ENCODE measurements around the gene MPPED2.

The MPPED2 gene

GRCh38 chr11:30479899-30480298 lies 106.3 kb downstream of the MPPED2 start:
- Histone ChIP-seq H3K36me3 (ENCODE audit: control insufficient read depth, insufficient read depth, low read length) (no peaks in the 10 kb centered on the region), H3K27me3 (ENCODE audit: control insufficient read depth, insufficient read depth, low read length) (no peaks in the 10 kb centered on the region), H3K4me1 (ENCODE audit: control insufficient read depth, insufficient read depth, low read length) (peaks cover 36% of the 10 kb centered on the region), H3K9ac (ENCODE audit: low read depth, low read length) (no peak overlapping the region), H3K4me3 (ENCODE audit: low read depth, low read length) (no peak overlapping the region), H3K9me3 (ENCODE audit: control insufficient read depth, insufficient read depth, low read length) (no peaks in the 10 kb centered on the region)

- Histone ChIP-seq H3K36me3 (ENCODE audit: control insufficient read depth, insufficient read depth, low read length) (no peaks in the 10 kb centered on the region), H3K4me3 (ENCODE audit: low read depth, low read length) (no peak overlapping the region), H3K27me3 (ENCODE audit: control insufficient read depth, insufficient read depth, low read length) (no peaks in the 10 kb centered on the region), H3K9ac (ENCODE audit: low read depth, low read length) (no peak overlapping the region), H3K9me3 (ENCODE audit: control insufficient read depth, insufficient read depth, low read length) (no peaks in the 10 kb centered on the region), H3K4me1 (ENCODE audit: control insufficient read depth, insufficient read depth, low read length) (peaks cover 36% of the 10 kb centered on the region)
Observed at GRCh38 chr11:30478923-30479322, 107.2 kb downstream of the MPPED2 start.

GRCh38 chr11:30477061-30477460 lies 109.1 kb downstream of the MPPED2 start:
- no peak overlapping the region for H3K9ac ChIP-seq (ENCODE audit: low read depth, low read length)
- no peaks in the 10 kb centered on the region for H3K27me3 ChIP-seq (ENCODE audit: control insufficient read depth, insufficient read depth, low read length)
- no peaks in the 10 kb centered on the region for H3K36me3 ChIP-seq (ENCODE audit: control insufficient read depth, insufficient read depth, low read length)
- no peak overlapping the region for H3K4me3 ChIP-seq (ENCODE audit: low read depth, low read length)
- peaks cover 34% of the 10 kb centered on the region for H3K4me1 ChIP-seq (ENCODE audit: control insufficient read depth, insufficient read depth, low read length)
- no peaks in the 10 kb centered on the region for H3K9me3 ChIP-seq (ENCODE audit: control insufficient read depth, insufficient read depth, low read length)

DNA sequence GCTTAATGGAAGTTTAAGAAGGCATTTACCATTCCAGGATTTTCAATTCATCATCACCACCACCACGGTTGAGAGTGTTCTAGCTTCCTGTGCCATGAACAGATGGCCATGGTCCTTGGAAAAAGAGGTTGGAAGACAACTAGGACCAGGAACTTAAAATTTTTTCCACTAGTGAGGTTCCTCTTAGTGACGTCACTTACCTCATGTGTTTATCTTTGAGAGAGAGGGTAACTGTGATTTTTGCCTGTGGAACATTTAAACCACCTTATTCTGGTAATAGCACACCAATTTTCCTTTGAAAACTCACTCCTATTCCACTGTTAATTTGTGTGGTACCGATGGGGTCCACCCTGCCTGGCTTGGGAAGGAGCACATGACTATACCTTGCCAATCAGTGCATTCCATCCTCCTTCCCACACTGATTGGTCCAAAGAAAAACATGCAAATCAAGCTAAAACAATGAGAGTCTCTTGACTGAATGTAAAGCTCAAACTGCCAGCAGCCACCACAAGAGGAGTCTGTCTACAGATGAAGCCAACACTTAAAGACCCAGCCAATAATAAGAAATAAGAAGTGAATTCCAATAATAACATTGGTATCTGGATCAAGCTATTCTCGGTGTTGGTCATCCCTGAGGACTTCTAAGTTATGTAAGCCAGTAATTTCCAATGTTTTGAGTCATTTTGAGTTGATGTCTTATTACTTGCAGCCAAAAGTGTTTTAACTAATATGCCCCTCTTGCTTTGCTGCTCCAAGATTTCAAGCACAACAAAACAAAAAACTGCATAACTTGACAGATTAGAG lies 111.8 kb downstream of the MPPED2 start:
- H3K4me1 ChIP-seq (ENCODE audit: control insufficient read depth, insufficient read depth, low read length) = peaks cover 8% of the 10 kb centered on the region

DNA sequence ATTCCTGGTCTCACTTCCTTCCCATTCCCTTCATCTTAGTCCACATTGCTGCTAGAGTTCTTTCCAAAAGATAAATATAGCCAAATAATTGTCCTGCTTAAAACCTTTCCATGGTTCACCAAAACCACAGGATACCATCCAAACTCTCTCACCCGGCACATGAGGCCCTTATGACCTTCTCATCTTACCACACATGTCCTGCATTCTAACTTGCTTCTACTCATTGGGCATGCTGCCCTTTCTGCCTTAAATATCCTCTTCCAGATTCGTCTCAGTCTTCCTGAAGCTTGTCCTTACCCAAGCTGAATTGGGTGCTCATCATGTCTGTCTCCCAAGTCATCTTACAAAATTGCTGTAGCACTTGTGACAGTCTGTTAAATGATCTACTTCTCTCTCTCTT lies 114.9 kb downstream of the MPPED2 start:
- H3K4me1 ChIP-seq (ENCODE audit: control insufficient read depth, insufficient read depth, low read length) = no peaks in the 10 kb centered on the region
- H3K9me3 ChIP-seq (ENCODE audit: control insufficient read depth, insufficient read depth, low read length) = no peaks in the 10 kb centered on the region
- no peaks in the 10 kb centered on the region for H3K36me3 ChIP-seq (ENCODE audit: control insufficient read depth, insufficient read depth, low read length)
- H3K4me3 ChIP-seq (ENCODE audit: low read depth, low read length) = no peak overlapping the region
- H3K9ac ChIP-seq (ENCODE audit: low read depth, low read length) = no peak overlapping the region
- H3K27me3 ChIP-seq (ENCODE audit: control insufficient read depth, insufficient read depth, low read length) = no peaks in the 10 kb centered on the region

More for the DNA sequence above, 111.8 kb downstream of the MPPED2 start:
- Histone ChIP-seq H3K27me3 (ENCODE audit: control insufficient read depth, insufficient read depth, low read length) (no peaks in the 10 kb centered on the region), H3K4me3 (ENCODE audit: low read depth, low read length) (no peak overlapping the region), H3K9me3 (ENCODE audit: control insufficient read depth, insufficient read depth, low read length) (no peaks in the 10 kb centered on the region), H3K36me3 (ENCODE audit: control insufficient read depth, insufficient read depth, low read length) (no peaks in the 10 kb centered on the region), H3K9ac (ENCODE audit: low read depth, low read length) (no peak overlapping the region)

- H3K36me3 ChIP-seq (ENCODE audit: control insufficient read depth, insufficient read depth, low read length) = no peaks in the 10 kb centered on the region
- H3K9me3 ChIP-seq (ENCODE audit: control insufficient read depth, insufficient read depth, low read length) = no peaks in the 10 kb centered on the region
- no peak overlapping the region for H3K4me3 ChIP-seq (ENCODE audit: low read depth, low read length)
Observed at GRCh38 chr11:30468881-30469280, 117.3 kb downstream of the MPPED2 start.

DNA sequence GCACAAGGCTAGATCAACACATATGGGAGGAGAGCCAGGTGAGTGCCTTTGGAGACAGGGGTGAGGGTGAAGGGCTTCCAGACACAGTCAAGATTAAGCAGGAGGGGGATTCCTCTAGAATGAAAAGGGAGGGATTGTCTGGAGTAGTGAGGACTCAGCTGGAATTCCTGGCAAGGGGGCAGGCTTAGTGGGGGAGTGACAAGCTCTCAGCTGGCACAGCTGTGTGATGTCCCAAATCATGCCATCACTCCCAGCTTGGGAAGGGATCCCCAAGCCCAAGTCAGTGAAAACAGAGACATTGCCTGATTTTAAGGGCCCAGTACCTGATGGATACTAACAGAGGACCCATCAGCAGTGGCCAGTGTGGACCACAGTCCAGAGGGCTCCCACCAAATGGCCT lies 119.0 kb downstream of the MPPED2 start:
- peaks cover 9% of the 10 kb centered on the region for H3K4me1 ChIP-seq (ENCODE audit: control insufficient read depth, insufficient read depth, low read length)
- no peak overlapping the region for H3K9ac ChIP-seq (ENCODE audit: low read depth, low read length)
- H3K27me3 ChIP-seq (ENCODE audit: control insufficient read depth, insufficient read depth, low read length) = no peaks in the 10 kb centered on the region
- no peak overlapping the region for H3K4me3 ChIP-seq (ENCODE audit: low read depth, low read length)
- no peaks in the 10 kb centered on the region for H3K36me3 ChIP-seq (ENCODE audit: control insufficient read depth, insufficient read depth, low read length)
- no peaks in the 10 kb centered on the region for H3K9me3 ChIP-seq (ENCODE audit: control insufficient read depth, insufficient read depth, low read length)

More at GRCh38 chr11:30468881-30469280, 117.3 kb downstream of the MPPED2 start:
- Histone ChIP-seq H3K4me1 (ENCODE audit: control insufficient read depth, insufficient read depth, low read length) (no peaks in the 10 kb centered on the region), H3K9ac (ENCODE audit: low read depth, low read length) (no peak overlapping the region), H3K27me3 (ENCODE audit: control insufficient read depth, insufficient read depth, low read length) (no peaks in the 10 kb centered on the region)

- Histone ChIP-seq H3K4me3 (ENCODE audit: low read depth, low read length) (no peak overlapping the region), H3K9me3 (ENCODE audit: control insufficient read depth, insufficient read depth, low read length) (no peaks in the 10 kb centered on the region), H3K4me1 (ENCODE audit: control insufficient read depth, insufficient read depth, low read length) (peaks cover 9% of the 10 kb centered on the region), H3K27me3 (ENCODE audit: control insufficient read depth, insufficient read depth, low read length) (no peaks in the 10 kb centered on the region), H3K9ac (ENCODE audit: low read depth, low read length) (no peak overlapping the region), H3K36me3 (ENCODE audit: control insufficient read depth, insufficient read depth, low read length) (no peaks in the 10 kb centered on the region)
Observed at GRCh38 chr11:30465623-30466022, 120.5 kb downstream of the MPPED2 start.

GRCh38 chr11:30465192-30465591 lies 121.0 kb downstream of the MPPED2 start:
- Histone ChIP-seq H3K9me3 (ENCODE audit: control insufficient read depth, insufficient read depth, low read length) (no peaks in the 10 kb centered on the region), H3K4me3 (ENCODE audit: low read depth, low read length) (no peak overlapping the region), H3K36me3 (ENCODE audit: control insufficient read depth, insufficient read depth, low read length) (no peaks in the 10 kb centered on the region), H3K27me3 (ENCODE audit: control insufficient read depth, insufficient read depth, low read length) (no peaks in the 10 kb centered on the region), H3K4me1 (ENCODE audit: control insufficient read depth, insufficient read depth, low read length) (peaks cover 9% of the 10 kb centered on the region), H3K9ac (ENCODE audit: low read depth, low read length) (no peak overlapping the region)

- Histone ChIP-seq H3K4me1 (ENCODE audit: control insufficient read depth, insufficient read depth, low read length) (peaks cover 9% of the 10 kb centered on the region), H3K9ac (ENCODE audit: low read depth, low read length) (no peak overlapping the region), H3K4me3 (ENCODE audit: low read depth, low read length) (no peak overlapping the region), H3K36me3 (ENCODE audit: control insufficient read depth, insufficient read depth, low read length) (no peaks in the 10 kb centered on the region), H3K9me3 (ENCODE audit: control insufficient read depth, insufficient read depth, low read length) (no peaks in the 10 kb centered on the region), H3K27me3 (ENCODE audit: control insufficient read depth, insufficient read depth, low read length) (no peaks in the 10 kb centered on the region)
Observed at GRCh38 chr11:30463266-30463665, 122.9 kb downstream of the MPPED2 start.

GRCh38 chr11:30462421-30462820 lies 123.7 kb downstream of the MPPED2 start:
- Histone ChIP-seq H3K36me3 (ENCODE audit: control insufficient read depth, insufficient read depth, low read length) (no peaks in the 10 kb centered on the region), H3K4me1 (ENCODE audit: control insufficient read depth, insufficient read depth, low read length) (peaks cover 9% of the 10 kb centered on the region), H3K9ac (ENCODE audit: low read depth, low read length) (no peak overlapping the region), H3K9me3 (ENCODE audit: control insufficient read depth, insufficient read depth, low read length) (no peaks in the 10 kb centered on the region), H3K27me3 (ENCODE audit: control insufficient read depth, insufficient read depth, low read length) (no peaks in the 10 kb centered on the region), H3K4me3 (ENCODE audit: low read depth, low read length) (no peak overlapping the region)

GRCh38 chr11:30459821-30460220 lies 126.3 kb downstream of the MPPED2 start:
- no peaks in the 10 kb centered on the region for H3K27me3 ChIP-seq (ENCODE audit: control insufficient read depth, insufficient read depth, low read length)
- H3K9ac ChIP-seq (ENCODE audit: low read depth, low read length) = no peak overlapping the region
- H3K4me3 ChIP-seq (ENCODE audit: low read depth, low read length) = no peak overlapping the region
- no peaks in the 10 kb centered on the region for H3K9me3 ChIP-seq (ENCODE audit: control insufficient read depth, insufficient read depth, low read length)
- no peaks in the 10 kb centered on the region for H3K36me3 ChIP-seq (ENCODE audit: control insufficient read depth, insufficient read depth, low read length)
- peaks cover 18% of the 10 kb centered on the region for H3K4me1 ChIP-seq (ENCODE audit: control insufficient read depth, insufficient read depth, low read length)

All from iPS-15b (cell line).